H1 (cell line): ENCODE results near the gene C1QA. TPM values are rescaled to one million over a fixed set of nuclear protein-coding genes. Genes with fewer than 3 reads are reported as not detected.

Source experiments
- BCL11A ChIP-seq, 2 experiments: IDR thresholded peaks; one replicate each; pipeline ENCODE4 v1.6.1; 2011; ENCODE audit warnings: low read depth in 2 of 2, low read length in 2 of 2, mild to moderate bottlenecking in 2 of 2
- BRCA1 ChIP-seq: IDR thresholded peaks from 2 replicates; pipeline ENCODE4 v1.6.1; 2012; ENCODE audit warnings: low read depth, low read length, improper control_type of control experiment
- CBX5 ChIP-seq: fragments of 300-800, 300-1000 bp; sonication (generic); IDR thresholded peaks from 2 replicates; pipeline ENCODE4 v1.7.1; 2016; ENCODE audit warnings: antibody characterized with exemption, low read length, low read depth
- CBX8 ChIP-seq: fragments of 300-800, 300-1000 bp; sonication (generic); IDR thresholded peaks from 2 replicates; pipeline ENCODE4 v1.7.1; 2016; ENCODE audit warnings: low read depth, low read length, borderline replicate concordance
- CHD2 ChIP-seq: IDR thresholded peaks from 2 replicates; pipeline ENCODE4 v1.6.1; 2012; ENCODE audit warnings: low read length, improper control_type of control experiment
- EGR1 ChIP-seq: IDR thresholded peaks from 2 replicates; pipeline ENCODE4 v1.6.1; 2011; ENCODE audit warnings: low read depth, low read length, borderline replicate concordance
- EP300 ChIP-seq, 2 experiments: IDR thresholded peaks; 1 replicate in 1 of 2; 2 replicates in 1 of 2; pipeline ENCODE4 v1.6.1; 2011 to 2012; ENCODE audit warnings: low read depth in 2 of 2, low read length in 2 of 2, mild to moderate bottlenecking in 2 of 2, borderline replicate concordance in 1 of 2, inconsistent platforms in 1 of 2, moderate library complexity in 1 of 2
- GABPA ChIP-seq: IDR thresholded peaks from 2 replicates; pipeline ENCODE4 v1.6.1; 2011; ENCODE audit warnings: mild to moderate bottlenecking, low read length, moderate library complexity, borderline replicate concordance; ENCODE audit not compliant: insufficient read depth
- HDAC6 ChIP-seq: IDR thresholded peaks from one replicate; pipeline ENCODE4 v1.7.1; 2012; ENCODE audit warnings: low read depth, mild to moderate bottlenecking, inconsistent platforms, low read length, moderate library complexity
- KDM1A ChIP-seq: fragments of 200-600, 300-600 bp; sonication (generic); IDR thresholded peaks from 2 replicates; pipeline ENCODE4 v1.7.1; 2016; ENCODE audit warnings: mild to moderate bottlenecking, low read length, borderline replicate concordance
- KDM4A ChIP-seq: IDR thresholded peaks from one replicate; pipeline ENCODE4 v1.7.1; 2012; ENCODE audit warnings: low read depth, mild to moderate bottlenecking, moderate library complexity, low read length, inconsistent platforms; ENCODE audit not compliant: severe bottlenecking
- KDM5A ChIP-seq: fragments of 200-600 bp; IDR thresholded peaks from 2 replicates; pipeline ENCODE4 v1.7.1; 2012; ENCODE audit warnings: mild to moderate bottlenecking, low read length, inconsistent platforms, mixed read lengths
- MAFK ChIP-seq: IDR thresholded peaks from 2 replicates; pipeline ENCODE4 v1.6.1; 2012; ENCODE audit warnings: low read depth, mild to moderate bottlenecking, improper control_type of control experiment, low read length
- RFX5 ChIP-seq: IDR thresholded peaks from 2 replicates; pipeline ENCODE4 v1.6.1; 2011; ENCODE audit warnings: low read depth, low read length, improper control_type of control experiment, borderline replicate concordance
- TAF1 ChIP-seq: IDR thresholded peaks from 2 replicates; pipeline ENCODE4 v1.6.1; 2011; ENCODE audit warnings: mild to moderate bottlenecking, low read depth, low read length
- TBP ChIP-seq: IDR thresholded peaks from 2 replicates; pipeline ENCODE4 v1.6.1; 2011; ENCODE audit warnings: low read depth, low read length, improper control_type of control experiment
- ZNF274 ChIP-seq: IDR thresholded peaks from 2 replicates; pipeline ENCODE4 v1.7.0; 2012; ENCODE audit warnings: low read length, borderline replicate concordance; ENCODE audit errors: extremely low read depth
- polyA plus RNA-seq, 7 experiments: library from polyadenylated mRNA; depleted of rRNA in 3 of 7; stranded (reverse) in 5 of 7; unstranded in 2 of 7; fragments of >200 nt in 5 of 7; fragments of 200-250 nt in 2 of 7; gene quantifications; 1 replicate in 5 of 7; 2 replicates in 1 of 7; 4 replicates in 1 of 7; pipeline versions ENCODE4 v1.2.1 to v1.2.3, GENCODE V29; 2011 to 2013; ENCODE audit warnings: missing spikeins in 2 of 7, mixed read lengths in 2 of 7
- total RNA-seq: library from RNA; stranded (reverse); fragmentation: NEBNext Ultra II Directional; extraction: Animal tissue kit (Norgen Biotek cat#: 25700); gene quantifications from 2 replicates; pipeline ENCODE4 v1.2.1, GENCODE V29; 2021
- TF ChIP-seq, protein P1 (sequence below), 3 experiments: IDR thresholded peaks; 1 replicate in 2 of 3; 2 replicates in 1 of 3; pipeline versions ENCODE4 v1.5.1 to v1.6.1; 2011; ENCODE audit warnings: low read length in 3 of 3, mild to moderate bottlenecking in 3 of 3, inconsistent platforms in 2 of 3, low read depth in 1 of 3, moderate library complexity in 1 of 3; ENCODE audit not compliant: insufficient read depth in 1 of 3; ENCODE audit errors: control extremely low read depth in 1 of 3
- TF ChIP-seq, protein P2 (sequence below): IDR thresholded peaks from 2 replicates; pipeline ENCODE4 v1.6.1; 2011; ENCODE audit warnings: low read length, improper control_type of control experiment
- TF ChIP-seq, protein P3 (sequence below): IDR thresholded peaks from 2 replicates; pipeline ENCODE4 v1.6.1; 2012; ENCODE audit warnings: inconsistent platforms

Gene C1QA
- total and polyA plus RNA-seq, 2 of the 8 experiments (the other 6 are each of a cell fraction or from before 2014, with no cell fraction given), result not detected

DNA sequence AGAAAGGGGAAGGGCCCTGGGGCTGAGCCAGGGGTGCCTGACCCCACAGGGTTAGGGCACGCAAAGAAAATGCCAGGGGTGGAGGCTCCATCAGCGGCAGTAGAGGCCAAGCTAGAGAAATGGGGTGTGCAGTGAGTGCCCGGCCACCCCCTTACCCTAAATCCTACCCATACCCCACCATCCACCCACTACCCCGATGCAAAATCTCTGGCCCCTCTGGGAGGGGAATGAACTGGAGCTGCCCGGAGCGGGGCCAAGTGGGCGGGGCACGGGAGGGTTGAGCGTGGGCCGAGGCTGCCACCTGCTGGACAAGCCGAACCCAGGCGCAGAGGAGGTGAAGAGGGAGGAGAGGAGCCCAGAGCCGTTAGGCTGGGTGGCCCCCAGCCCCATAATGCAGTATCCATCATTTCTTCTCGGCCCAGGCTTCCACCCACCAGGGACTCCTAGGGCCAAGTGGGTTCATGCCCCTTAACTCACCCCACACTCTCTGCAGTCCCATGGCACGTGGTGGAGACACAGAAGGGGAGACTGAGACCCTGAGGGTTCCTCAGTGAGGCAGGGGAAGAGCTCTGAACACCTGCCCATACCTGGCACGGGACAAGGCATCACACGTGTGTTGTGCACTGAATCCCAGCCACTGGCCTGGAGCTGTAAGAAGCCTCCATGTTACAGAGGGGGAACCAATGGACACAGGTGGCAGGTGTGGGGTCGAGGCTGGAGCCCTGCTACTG, 5.6 kb downstream of the C1QA start (continued):
- TF ChIP-seq, protein P1, sequence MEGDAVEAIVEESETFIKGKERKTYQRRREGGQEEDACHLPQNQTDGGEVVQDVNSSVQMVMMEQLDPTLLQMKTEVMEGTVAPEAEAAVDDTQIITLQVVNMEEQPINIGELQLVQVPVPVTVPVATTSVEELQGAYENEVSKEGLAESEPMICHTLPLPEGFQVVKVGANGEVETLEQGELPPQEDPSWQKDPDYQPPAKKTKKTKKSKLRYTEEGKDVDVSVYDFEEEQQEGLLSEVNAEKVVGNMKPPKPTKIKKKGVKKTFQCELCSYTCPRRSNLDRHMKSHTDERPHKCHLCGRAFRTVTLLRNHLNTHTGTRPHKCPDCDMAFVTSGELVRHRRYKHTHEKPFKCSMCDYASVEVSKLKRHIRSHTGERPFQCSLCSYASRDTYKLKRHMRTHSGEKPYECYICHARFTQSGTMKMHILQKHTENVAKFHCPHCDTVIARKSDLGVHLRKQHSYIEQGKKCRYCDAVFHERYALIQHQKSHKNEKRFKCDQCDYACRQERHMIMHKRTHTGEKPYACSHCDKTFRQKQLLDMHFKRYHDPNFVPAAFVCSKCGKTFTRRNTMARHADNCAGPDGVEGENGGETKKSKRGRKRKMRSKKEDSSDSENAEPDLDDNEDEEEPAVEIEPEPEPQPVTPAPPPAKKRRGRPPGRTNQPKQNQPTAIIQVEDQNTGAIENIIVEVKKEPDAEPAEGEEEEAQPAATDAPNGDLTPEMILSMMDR (IDR thresholded peaks at IDR 0.05; ENCODE audit: control extremely low read depth in 1 of 3, insufficient read depth in 1 of 3, low read depth in 1 of 3, low read length in 3 of 3), result peak; percentile 94 to 95 (median 94)
- TF ChIP-seq TAF1 (no peak), EP300 (IDR thresholded peaks at IDR 0.05; ENCODE audit: borderline replicate concordance in 1 of 2, low read depth in 2 of 2, low read length in 2 of 2) (no peak), CBX5 (no peak), GABPA (no peak), BRCA1 (no peak), KDM5A (no peak), KDM1A (no peak), BCL11A (IDR thresholded peaks at IDR 0.05; ENCODE audit: low read depth in 2 of 2, low read length in 2 of 2) (no peak), TBP (no peak), ZNF274 (no peak), HDAC6 (no peak), CBX8 (no peak), MAFK (no peak), RFX5 (no peak), KDM4A (no peak), EGR1 (peak; percentile 22; the same call in 1 of the 2 replicates), CHD2 (no peak)
- TF ChIP-seq, protein P2, sequence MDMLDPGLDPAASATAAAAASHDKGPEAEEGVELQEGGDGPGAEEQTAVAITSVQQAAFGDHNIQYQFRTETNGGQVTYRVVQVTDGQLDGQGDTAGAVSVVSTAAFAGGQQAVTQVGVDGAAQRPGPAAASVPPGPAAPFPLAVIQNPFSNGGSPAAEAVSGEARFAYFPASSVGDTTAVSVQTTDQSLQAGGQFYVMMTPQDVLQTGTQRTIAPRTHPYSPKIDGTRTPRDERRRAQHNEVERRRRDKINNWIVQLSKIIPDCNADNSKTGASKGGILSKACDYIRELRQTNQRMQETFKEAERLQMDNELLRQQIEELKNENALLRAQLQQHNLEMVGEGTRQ, result no peak
- TF ChIP-seq, protein P3, sequence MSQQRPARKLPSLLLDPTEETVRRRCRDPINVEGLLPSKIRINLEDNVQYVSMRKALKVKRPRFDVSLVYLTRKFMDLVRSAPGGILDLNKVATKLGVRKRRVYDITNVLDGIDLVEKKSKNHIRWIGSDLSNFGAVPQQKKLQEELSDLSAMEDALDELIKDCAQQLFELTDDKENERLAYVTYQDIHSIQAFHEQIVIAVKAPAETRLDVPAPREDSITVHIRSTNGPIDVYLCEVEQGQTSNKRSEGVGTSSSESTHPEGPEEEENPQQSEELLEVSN, result no peak
